NOMO-1 treated with dmso at 0.1 percent for 144 hours (cell line): ENCODE data around the gene FAM199X.

Experiments
- DNase-seq: peaks from one replicate; lab custom pipeline; 2025; ENCODE audit not compliant: unreplicated experiment; lab: John Stamatoyannopoulos, UW

Gene FAM199X

DNA sequence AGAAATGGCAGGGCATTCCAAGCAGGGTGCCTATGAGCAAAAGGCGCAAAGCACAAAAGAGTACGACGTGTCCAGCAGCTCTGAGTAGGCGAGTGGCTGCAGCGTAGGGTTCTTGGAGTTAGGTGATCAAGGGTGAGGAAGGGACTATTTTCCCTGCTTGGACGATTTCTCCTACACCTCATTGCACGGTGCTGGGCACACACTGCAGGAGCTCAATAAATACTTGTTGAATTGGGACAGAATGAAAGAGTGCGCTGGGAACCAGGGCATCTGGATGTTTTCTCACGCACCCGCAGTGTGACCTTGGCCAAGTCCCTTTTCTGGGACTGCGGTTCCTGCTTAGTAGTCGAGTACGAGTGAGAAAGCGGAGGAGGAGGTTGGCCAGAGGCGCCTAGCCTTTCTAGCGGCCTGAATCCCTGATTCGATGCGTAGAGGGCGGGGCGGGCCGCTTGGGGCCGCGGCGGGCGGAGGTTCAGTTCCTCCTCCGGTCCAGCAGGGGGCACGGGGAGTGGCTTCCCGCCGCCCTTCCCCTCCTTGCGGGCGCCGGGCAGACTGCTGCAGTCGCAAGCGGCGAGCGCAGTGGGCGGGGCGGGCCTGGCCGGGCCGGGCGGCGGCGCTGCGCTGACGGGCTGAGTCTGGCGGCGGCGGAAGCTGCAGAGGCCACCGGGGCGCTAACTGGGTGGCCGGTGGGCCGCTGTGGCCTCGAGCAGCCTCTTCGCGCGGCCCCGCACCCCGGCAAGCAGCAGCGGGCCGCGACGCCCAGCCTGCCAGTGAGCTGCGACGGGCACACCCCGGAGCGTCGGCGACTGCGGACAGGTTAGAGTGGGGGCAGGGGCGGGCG is at the start of gene FAM199X:
FAM199X (plus strand) TSS at position 560 of the 841 bp plus-strand sequence. CDS start 333 bp downstream, outside the sequence.
- DNase-seq, result peak; percentile 86

DNA sequence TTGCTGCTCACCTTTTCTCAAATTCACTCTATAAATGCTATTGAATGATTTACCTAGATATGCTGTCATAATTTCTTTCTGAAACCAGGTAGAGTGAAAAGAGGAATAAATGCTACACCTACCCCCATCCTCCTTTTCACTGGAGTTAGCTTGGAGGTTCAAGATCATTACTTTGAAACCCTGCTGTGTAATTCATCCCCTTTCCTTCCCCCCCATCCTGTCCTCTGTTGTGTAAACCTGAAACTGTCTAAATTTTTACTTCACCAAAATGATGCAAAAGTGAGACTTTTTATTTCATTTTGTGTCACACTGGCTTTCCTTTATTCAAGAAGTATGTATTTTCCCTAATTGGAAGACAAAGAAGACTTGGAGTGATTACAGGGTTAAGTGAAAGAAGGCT is 48.5 kb upstream of the FAM199X start:
- DNase-seq, result no peak

DNA sequence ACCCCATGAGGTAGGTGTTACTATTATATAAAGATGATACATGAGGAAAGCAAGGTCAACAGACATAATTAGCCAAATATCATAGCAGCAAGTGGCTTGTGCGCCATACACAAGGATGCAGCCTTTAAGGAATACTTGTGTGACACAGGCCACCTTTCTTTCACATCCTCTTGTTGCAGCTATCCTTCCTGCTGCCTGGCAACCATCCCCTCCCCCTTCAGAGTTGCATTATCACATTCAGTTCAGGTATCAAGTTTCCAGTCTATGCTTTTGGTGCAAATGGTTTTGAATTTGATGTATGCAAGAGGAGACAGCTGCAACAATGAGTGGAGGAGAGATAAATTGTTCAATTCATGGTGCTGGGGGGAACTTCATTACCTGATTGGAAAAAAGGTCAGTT is 47.5 kb upstream of the FAM199X start:
- no peak for DNase-seq

DNA sequence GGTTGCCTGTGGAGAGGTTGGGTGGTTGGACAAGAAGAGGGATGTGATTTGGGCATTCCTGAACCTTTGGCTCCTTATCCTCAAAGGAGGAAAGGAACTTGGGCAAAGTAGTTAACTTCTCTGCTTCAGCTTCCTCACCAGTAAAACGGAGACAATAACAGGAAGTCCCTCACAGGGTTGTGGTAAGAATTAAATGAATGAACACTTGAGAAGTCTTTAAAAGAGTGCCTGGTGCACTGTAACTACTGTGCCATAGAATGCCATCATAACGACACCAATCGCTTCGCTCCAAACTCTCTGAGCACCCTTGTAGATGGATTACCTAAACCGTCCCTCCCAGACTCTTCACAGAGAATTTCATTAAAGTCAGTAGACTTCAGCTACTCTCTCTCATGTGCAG is 43.4 kb upstream of the FAM199X start:
- DNase-seq, result no peak

DNA sequence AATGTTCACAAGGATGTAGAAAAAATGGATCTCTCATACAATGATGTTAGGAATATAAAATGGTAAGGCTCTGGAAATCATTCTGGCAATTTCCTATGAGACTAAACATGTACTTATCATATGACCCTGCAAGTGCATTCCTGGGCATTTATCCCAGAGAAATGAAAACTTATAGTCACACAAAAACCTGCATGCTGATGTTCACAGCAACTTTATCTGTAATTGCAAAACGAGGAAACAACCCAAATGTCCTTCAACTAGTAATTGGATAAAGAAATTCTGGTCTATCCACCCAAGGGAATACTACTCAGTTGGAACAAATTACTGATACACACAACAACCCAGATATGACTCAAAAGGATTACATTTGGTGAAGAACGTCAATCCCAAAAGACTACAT is 39.4 kb upstream of the FAM199X start:
- DNase-seq, result no peak

DNA sequence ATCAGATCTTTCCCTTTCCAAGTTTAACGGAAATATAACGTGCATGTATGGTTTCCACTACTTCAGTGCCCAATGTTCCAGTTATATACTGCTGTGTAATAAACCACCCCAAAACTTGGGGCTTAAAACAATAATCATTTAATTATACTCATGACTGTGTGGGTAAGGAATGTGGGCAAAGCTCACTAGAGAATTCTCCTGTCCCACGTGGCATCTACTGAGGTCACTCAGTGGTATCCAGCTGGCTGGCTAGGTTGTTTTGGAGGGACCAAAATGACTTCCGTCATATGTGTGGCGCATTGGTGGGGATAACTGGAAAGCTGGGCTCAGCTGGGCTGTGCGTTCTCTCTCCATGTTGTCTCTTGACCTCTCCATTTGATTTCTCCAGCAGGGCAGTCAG is 35.4 kb upstream of the FAM199X start:
- DNase-seq, result no peak

DNA sequence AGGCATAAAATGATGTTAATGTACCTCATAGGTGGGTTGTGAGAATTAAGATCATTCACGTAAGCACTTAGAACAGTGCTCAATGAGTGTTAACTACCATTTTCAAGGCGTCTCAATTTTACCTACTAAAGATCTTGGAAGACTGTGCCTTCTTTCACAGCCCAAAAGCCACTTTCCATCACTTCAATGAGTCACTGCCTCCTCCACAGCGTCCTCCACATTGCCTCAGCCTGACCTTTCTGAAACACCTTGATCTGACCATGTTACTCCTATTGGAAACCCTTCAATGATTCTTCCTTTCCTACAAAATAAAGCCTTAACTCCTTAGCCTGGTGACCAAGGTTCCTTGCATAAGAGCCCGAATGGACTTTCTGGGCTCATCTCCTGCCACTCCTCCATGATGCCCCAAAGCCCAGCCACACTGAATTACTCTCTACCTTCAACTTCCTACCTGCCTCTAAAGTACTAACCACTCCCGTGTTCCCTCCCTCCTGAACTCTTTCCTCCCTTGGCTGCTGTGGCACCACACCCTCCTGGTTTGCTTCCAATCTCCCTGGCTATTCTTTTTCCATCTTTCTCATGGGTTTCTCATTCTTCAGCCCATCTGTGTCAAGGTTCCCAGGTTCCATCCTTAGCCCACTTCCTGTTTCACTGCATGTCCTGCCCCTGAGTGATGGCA is 31.5 kb upstream of the FAM199X start:
- no peak for DNase-seq

DNA sequence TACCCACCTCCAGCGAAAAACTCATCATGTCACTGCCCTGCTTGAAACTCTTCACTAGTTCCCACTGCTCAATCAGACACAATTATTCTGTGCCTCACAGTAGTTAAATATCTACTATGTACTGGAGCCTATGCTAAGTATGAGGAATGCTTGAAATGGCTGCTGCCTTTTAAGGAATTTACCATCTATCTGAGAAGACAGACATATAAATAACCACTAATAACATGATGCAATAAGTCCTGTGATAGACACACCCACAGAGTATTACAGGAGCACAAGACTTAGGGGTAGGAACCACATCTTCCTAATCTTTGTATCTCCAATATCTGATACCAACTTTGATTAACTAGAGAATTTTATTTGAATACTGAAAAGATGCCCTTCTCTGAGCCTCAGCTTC is 30.6 kb upstream of the FAM199X start:
- no peak for DNase-seq

DNA sequence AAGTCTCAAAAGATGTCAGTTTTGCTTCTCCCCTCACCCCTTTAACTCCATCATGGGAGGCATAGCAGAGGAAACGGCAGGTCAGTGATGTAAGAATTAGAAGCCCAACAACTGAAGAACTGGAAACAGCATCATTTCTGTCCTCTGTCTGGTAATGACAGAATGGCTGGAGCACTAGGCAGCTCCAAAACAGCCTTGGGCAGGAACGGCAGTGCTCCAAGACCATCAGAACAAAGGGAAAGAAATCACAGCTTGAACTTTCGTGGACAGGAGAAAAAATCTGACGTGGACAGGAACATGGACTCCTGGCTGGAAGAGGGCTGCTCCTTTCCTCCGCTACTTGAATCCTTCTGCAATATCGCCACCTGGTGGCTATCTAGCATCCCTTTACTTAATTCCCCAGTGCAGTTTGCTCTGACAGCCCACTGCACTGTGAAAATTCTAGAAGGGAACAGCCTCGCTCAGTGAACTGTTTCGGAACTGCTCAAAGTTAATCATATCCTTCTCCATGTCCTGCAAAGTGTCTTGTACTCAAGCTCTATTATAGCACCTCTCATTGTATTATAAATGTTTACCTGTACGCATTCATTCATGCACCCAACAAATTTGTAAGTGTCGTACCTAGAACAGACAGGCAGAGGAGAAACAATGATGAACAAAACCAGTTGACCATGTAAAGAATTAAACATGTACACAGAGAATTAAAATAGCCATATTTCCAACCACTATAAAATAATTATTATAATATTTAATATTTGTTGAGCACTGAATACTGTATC is 29.8 kb upstream of the FAM199X start:
- no peak for DNase-seq

DNA sequence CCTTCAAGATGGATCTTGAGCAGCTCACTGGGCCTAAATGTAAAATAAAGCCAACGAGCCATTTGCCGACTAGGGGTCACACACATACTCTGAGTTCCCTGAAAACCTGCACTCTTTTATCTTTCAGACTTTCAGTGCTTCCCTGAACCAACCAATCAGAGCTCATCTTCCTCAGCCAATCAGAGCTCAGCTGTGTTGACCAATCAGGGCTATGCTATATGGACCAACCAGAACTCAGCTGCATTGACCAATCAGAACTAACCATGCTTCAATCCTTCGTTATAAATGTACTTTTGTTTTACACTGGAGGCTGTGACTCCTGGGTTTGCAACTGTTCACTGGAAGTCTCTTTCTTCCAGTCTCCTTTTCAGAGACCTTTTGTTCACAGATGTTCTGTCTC is 28.8 kb upstream of the FAM199X start:
- DNase-seq, result no peak

DNA sequence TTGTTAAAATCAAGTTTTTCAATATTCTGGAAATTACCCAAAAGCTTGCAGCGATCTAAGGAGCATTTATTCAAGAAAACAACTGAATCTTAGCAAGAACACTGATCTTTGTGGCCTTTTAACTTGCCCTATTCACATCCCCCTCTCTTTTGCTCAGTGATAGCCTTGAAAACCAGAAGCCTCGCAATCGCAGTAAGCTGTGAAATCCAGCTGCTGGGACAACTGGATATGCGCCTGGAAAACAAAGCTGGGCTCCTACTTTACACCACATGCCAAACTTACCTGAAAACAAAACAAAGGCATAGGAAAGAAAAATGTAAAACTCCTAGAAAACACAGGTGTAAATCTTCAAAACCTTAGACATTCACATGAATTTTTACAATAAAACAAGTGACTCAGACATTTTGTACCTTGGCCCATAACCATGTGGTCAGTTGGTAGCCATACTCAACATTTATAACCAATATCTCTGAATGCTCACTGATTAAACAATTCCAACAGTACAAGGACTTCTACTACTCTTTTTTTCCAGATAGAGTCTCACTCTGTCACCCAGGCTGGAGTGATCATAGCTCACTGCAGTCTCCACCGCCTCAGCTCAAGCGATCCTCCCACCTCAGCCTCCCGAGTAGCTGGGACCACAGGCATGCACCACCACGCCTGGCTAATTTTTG is 25.0 kb upstream of the FAM199X start:
- DNase-seq, result no peak

DNA sequence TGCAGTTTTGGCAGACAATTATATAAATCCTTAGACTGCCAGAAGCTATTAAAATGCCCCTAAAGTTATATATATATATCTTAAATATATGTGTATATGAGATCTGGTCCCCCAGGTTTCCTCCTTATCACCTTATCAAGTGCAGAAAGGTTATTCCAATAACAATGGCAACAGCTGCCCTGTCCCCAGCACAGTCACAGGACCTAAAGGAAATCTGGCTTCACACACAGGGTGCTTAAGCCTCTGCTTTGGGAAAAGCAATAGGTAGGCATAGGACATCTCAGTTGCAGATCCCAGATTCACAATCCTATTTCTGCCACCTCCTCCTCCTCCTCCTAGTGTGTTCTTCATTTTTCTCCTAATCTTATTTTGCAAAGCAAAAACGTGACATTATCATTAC is 15.2 kb upstream of the FAM199X start:
- no peak for DNase-seq

DNA sequence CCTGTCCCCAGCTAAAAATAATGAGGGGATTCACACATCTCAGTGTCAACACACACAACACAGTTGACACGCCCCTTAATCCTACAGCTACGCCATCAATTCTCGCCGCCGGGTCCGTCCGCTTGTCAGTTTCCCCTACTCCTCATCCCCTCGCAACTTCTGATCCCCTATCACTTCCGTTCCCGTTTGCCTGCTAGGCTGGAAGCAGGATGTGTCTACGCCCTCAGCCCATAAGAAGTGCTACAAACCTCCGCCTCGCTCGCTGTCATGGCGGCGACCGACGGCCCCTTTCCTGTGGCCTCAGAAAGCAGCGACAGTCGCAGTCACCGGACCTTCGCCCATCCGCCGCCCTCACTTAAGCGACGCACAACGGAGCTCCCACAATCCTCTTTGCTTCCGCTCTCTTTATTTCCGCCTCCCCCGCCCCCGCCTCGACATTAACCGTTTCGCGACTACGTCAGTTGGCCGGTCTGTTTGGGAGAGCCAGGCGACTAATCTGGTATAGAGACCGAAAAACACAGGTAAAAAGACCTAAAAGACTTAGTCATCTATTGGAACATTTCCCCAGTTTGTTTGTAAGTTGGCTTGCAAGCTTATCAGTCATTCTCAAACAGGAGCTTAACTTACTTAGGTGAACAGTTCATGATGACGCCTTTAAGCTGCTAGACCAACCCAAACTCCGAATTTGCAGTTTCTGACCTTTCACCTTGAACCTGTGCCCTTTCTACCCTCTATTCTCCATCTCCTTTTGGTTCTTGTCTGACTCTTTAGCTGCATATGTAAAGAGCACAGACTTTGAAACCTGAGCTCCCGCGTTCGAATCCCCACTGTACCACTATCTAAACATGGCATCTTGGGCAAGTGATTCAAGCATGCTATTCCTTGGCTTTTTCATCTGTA is 9.4 kb upstream of the FAM199X start, which contains the start of gene SLC25A53:
SLC25A53 (minus strand) TSS at position 380 of the 900 bp plus-strand sequence. CDS start 51,752 bp downstream, outside the sequence.
- peak; percentile 71 for DNase-seq

DNA sequence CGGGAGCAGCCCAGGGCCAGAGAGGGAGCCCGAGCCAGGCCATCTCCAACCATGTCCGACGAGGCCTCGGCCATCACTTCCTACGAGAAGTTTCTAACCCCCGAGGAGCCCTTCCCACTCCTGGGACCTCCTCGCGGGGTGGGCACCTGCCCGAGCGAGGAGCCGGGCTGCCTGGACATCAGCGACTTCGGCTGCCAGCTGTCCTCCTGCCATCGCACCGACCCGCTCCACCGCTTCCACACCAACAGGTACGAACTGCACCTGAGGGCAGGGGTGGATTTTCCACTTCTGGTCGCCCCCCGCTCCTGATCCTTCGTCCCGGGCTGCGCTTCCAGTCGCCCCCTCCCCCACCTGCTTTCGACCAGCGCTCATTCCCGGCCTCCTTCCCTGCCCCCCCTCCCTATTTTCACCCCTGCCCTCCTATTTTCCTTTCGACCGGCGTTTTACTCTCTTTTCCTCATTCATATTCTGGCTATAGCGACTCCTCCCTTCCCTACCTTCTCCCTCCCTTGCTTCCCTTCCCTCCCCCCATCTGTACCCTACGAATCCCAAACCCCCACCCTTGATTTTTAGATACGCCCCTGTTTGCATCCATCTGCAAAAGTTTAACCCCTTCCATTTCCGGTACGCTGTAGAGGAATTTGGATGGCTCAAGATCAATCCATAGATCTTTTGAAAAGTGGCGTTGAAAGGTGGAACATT is 633 bp downstream of the FAM199X start:
- no peak for DNase-seq

DNA sequence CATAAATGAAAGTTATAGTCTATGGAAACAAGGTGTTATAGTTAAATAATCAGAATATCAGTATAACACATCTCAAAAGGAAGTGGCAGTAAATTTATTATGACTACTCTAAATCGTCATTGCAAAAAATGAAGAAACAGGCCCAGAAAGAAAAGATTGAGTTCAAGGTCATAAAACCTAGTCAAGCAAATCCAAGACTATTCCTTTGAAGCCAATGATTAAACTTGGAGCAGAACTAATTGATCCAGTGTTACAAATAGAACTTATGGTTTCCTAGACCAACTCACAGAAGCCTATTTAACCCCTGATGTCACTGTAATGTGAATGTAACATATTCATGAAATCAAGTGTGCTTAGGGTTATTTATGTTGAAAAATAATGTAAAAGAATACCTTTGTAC is 1.9 kb downstream of the FAM199X start:
- DNase-seq, result no peak

DNA sequence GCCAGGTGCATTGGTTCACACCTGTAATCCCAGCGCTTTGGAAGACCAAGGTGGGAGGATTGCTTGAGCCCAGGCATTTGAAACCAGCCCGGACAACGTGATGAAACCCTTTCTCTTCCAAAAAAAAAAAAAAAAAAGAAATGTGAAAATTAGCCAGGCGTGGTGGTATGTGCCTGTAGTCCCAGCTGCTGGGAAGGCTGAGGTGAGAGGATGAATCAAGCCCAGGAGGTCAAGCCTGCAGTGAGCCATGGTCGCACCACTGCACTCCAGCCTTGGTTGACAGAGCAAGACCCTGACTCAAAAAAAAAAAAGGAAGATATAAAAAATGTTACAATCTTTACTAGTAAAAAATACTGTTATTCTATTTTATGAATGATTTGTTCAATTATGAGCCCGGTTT is 5.9 kb downstream of the FAM199X start:
- DNase-seq, result no peak

DNA sequence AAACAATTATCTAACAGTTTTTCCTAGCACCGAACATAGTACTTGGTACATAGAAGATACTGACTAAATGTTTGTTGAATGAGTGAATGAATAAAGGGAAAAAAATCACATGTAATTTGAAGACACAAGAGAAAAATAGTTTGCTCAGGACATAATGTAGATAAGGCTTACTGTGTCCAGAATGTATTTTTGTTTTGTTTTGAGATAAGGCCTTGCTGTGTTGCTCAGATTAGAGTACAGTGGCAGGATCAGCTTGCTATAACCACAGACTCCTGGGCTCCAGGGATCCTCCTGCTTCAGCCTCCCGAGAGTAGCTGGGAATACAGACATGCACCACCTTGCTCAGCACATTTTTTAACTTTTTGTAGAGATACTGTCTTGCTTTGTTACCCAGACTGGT is 6.5 kb downstream of the FAM199X start:
- no peak for DNase-seq

DNA sequence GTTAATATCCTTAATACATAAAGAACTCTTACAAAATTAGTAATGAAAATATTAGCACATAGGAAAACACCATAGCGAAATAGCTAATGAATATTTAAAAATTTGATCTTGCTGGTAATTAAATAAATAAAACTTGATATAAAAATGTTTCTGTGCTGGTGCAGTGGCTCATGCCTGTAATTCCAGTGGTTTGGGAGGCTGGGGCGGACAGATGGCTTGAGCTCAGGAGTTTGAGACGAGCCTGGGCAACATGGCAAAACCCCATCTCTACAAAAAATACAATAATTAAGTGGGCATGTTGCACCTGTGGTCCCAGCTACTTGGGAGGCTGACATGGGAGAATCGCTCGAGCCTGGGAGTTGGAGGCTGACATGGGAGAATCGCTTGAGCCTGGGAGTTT is 7.6 kb downstream of the FAM199X start:
- DNase-seq, result no peak

DNA sequence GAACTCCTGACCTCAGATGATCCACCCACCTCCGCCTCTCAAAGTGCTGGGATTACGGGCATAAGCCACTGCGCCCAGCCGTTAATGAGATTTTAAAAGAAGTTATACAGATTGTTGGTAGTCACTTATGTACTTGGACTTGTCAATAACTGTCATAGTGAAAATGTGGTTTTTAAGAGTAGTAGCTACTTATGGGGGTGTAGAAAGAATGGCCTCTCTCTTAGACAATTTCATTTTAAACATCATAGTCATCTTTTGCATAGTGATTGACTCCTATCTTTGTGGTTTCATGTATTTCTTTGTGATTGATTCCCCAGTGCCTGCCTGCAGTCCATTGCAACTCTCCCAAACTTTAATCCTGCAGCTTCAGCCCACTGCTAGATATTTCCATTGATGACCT is 17.4 kb downstream of the FAM199X start:
- DNase-seq, result no peak
